ENCODE measurements around the gene PRG3. TPM values are rescaled to one million over a fixed set of nuclear protein-coding genes. Genes with fewer than 3 reads are reported as not detected.

PRG3 gene, protein sequence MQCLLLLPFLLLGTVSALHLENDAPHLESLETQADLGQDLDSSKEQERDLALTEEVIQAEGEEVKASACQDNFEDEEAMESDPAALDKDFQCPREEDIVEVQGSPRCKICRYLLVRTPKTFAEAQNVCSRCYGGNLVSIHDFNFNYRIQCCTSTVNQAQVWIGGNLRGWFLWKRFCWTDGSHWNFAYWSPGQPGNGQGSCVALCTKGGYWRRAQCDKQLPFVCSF
- not detected for total RNA-seq
- polyA plus RNA-seq: not detected
- long read RNA-seq, donor 1: 0 reads
- long read RNA-seq, donor 2: 0 reads

DNA sequence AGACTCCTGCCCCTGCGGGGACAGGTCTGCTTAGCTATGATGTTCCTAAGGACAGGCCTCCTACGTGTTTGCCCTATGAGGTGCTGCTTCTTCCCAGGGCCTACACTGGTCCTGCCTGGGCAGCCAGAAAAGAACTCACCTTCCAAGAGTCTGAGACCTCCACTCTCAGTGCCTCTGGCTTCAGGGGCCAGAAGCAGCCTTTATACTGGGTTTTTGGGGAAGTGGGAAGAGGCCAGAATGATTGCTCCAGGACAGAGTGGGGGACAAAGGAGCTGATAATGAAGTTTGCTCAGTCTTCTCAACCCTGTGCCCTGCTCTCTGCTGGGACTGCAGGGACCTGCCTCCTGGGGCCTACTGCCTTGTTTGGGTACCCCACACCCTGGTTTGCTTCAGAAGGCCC, at the start of gene PRG3:
PRG3 (minus strand) TSS at position 176 of the 400 bp plus-strand sequence. CDS start 442 bp downstream, outside the sequence.
- TF ChIP-seq, protein P1, sequence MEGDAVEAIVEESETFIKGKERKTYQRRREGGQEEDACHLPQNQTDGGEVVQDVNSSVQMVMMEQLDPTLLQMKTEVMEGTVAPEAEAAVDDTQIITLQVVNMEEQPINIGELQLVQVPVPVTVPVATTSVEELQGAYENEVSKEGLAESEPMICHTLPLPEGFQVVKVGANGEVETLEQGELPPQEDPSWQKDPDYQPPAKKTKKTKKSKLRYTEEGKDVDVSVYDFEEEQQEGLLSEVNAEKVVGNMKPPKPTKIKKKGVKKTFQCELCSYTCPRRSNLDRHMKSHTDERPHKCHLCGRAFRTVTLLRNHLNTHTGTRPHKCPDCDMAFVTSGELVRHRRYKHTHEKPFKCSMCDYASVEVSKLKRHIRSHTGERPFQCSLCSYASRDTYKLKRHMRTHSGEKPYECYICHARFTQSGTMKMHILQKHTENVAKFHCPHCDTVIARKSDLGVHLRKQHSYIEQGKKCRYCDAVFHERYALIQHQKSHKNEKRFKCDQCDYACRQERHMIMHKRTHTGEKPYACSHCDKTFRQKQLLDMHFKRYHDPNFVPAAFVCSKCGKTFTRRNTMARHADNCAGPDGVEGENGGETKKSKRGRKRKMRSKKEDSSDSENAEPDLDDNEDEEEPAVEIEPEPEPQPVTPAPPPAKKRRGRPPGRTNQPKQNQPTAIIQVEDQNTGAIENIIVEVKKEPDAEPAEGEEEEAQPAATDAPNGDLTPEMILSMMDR (IDR thresholded peaks at IDR 0.05): no peak
- intact Hi-C loops (cut with DNase I): no loop called here

DNA sequence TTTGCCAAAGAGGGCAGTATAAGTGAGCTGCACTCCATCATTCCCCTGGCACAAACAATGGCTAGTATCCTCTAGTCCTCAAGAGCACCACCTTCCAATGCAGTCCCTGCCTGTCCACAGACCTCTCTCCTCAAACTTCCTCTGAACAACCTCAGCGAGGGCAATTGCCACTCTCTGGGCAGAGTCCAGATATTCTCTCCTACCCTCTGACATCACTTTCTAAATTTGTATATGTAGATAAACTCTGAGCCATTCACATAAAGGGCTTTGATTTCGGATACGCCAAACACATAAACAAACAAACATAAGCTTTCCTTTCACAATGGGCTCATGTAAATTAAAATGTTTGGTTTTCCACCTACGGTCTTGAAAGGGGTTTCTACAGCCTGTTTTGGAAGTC, 49.0 kb upstream of the PRG3 start:
- ATAC-seq (no peak), DNase-seq (no peak)
- H3K27me3 ChIP-seq (ENCODE audit: insufficient read depth in 3 of 3, low read length in 2 of 3): peaks cover 0 to 22% (median 0%) of the 10 kb centered on the region in 3 donors
- H3K27ac ChIP-seq: no peak overlapping the region
- intact Hi-C loops (cut with DNase I): loop anchor here in 1 of 2 donors (5.0 kb wide), 1 partner anchor 83 kb away; no protein-coding TSS in a partner anchor
- peaks cover 28% of the 10 kb centered on the region for H3K4me1 ChIP-seq
- H3K9me3 ChIP-seq: no peaks in the 10 kb centered on the region
- no peaks in the 10 kb centered on the region for H3K36me3 ChIP-seq (ENCODE audit: insufficient read depth in 1 of 2, low read depth in 1 of 2)
- 58 to 73% (median 60%) methylated on average over 4 of the region's 4 CpGs for WGBS, 3 donors
- H3K4me3 ChIP-seq: no peak overlapping the region
- TF ChIP-seq, protein P1 (IDR thresholded peaks at IDR 0.05): no peak

More for the DNA sequence above, at the start of gene PRG3:
- Histone ChIP-seq H3K27me3 (ENCODE audit: insufficient read depth in 3 of 3, low read length in 2 of 3) (peaks cover 0 to 5% (median 4%) of the 10 kb centered on the region in 3 donors), H3K4me3 (no peak within 1 kb of the TSS), H3K36me3 (ENCODE audit: insufficient read depth in 1 of 2, low read depth in 1 of 2) (no peaks in the 10 kb centered on the region), H3K9me3 (no peaks in the 10 kb centered on the region), H3K4me1 (peaks cover 2% of the 10 kb centered on the region), H3K27ac (no peak within 1 kb of the TSS)
- 65 to 79% (median 68%) methylated on average over 2 of the region's 2 CpGs for WGBS, 3 donors
- ATAC-seq: no peak
- DNase-seq: no peak

DNA sequence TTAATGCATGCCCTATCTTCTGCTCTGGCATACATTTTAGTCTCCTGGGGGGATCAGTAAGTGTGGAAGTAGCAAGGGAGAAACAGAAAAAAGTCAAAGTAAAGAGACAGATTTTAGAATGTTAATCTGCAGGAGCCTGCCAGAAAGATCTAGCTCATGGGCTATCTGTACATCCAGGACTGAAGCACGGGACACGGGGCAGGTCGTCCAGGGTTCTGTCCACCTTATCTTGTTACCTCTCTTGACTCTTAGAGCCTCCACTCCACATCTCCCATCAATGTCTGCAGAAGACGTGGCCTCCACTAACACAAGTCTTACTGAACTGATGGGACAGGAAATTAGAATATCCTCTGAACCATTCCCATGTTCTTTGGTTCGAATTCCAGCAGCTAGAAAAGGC, 47.7 kb upstream of the PRG3 start:
- no peak for ATAC-seq
- TF ChIP-seq, protein P1 (IDR thresholded peaks at IDR 0.05): no peak
- H3K27ac ChIP-seq: peak overlapping the region; percentile 84

DNA sequence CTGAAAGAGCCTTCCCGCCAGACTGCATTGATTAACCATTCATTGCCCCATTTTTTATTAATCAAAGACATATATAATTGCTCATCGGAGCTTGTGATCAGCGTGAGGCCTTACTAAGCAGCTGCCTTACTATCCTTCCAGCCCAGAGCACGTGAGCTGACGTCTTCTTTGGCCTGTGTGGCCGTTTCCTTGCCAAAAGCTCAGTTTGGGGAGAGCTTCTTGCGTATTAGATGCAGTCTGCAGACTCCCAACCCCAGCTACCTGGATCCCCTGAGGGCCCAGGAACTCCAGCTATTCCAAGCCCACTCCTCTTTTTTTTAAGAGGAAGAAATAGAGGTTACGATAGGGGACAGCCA, 46.8 kb upstream of the PRG3 start:
- H3K27ac ChIP-seq: peak overlapping the region; percentile 84
- H3K4me1 ChIP-seq: peaks cover 32% of the 10 kb centered on the region
- intact Hi-C loops (cut with DNase I): loop anchor here in 1 of 2 donors (5.0 kb wide), 1 partner anchor 80 kb away; no protein-coding TSS in a partner anchor
- no peaks in the 10 kb centered on the region for H3K9me3 ChIP-seq
- peaks cover 0 to 33% (median 0%) of the 10 kb centered on the region in 3 donors for H3K27me3 ChIP-seq (ENCODE audit: insufficient read depth in 3 of 3, low read length in 2 of 3)
- DNase-seq (peak; percentile 74 to 85), ATAC-seq (peak in 3 of 4 donors; percentile 22 to 54 (median 31))
- peak overlapping the region; percentile 66 for H3K4me3 ChIP-seq
- H3K36me3 ChIP-seq (ENCODE audit: insufficient read depth in 1 of 2, low read depth in 1 of 2): peaks cover 0 to 3% of the 10 kb centered on the region in 2 donors
- WGBS, 3 donors: 31 to 37% (median 32%) methylated on average over 8 of the region's 8 CpGs
- TF ChIP-seq, protein P1 (IDR thresholded peaks at IDR 0.05): no peak

More for the DNA sequence above, 47.7 kb upstream of the PRG3 start:
- no peaks in the 10 kb centered on the region for H3K9me3 ChIP-seq
- H3K36me3 ChIP-seq (ENCODE audit: insufficient read depth in 1 of 2, low read depth in 1 of 2): no peaks in the 10 kb centered on the region
- H3K4me3 ChIP-seq: no peak overlapping the region
- 89 to 99% (median 92%) methylated on average over 5 of the region's 5 CpGs for WGBS, 3 donors
- intact Hi-C loops (cut with DNase I): loop anchor here in 1 of 2 donors (5.0 kb wide), 1 partner anchor 81 kb away; no protein-coding TSS in a partner anchor
- H3K27me3 ChIP-seq (ENCODE audit: insufficient read depth in 3 of 3, low read length in 2 of 3): peaks cover 0 to 32% (median 0%) of the 10 kb centered on the region in 3 donors
- no peak for DNase-seq
- peaks cover 32% of the 10 kb centered on the region for H3K4me1 ChIP-seq
